Fibroblast of lung (primary cell): ENCODE measurements around the gene VPS13D. TPM values are rescaled to one million over a fixed set of nuclear protein-coding genes. Genes with fewer than 3 reads are reported as not detected.

ENCODE experiments used
- DNase-seq, 2 donors: peaks; one replicate each; pipeline versions ENCODE4 v3.0.0 to v3.0.0-alpha.2; 2010; ENCODE audit warnings: low read depth in 2 of 2
- H2AFZ ChIP-seq: 2 replicates; pipeline ENCODE4 v1.5.1; 2012; ENCODE audit warnings: low read length, control low read depth, inconsistent platforms
- H3K27ac ChIP-seq: 2 replicates; pipeline ENCODE4 v1.5.1; 2011; ENCODE audit warnings: low read length, control low read depth; ENCODE audit not compliant: insufficient read depth
- H3K27me3 ChIP-seq: 2 replicates; pipeline ENCODE4 v1.5.1; 2011; ENCODE audit warnings: mild to moderate bottlenecking, low read length; ENCODE audit not compliant: control insufficient read depth, insufficient read depth
- H3K36me3 ChIP-seq: 2 replicates; pipeline ENCODE4 v1.5.1; 2011; ENCODE audit warnings: low read length; ENCODE audit not compliant: control insufficient read depth, insufficient read depth
- H3K4me1 ChIP-seq: 2 replicates; pipeline ENCODE4 v1.5.1; 2011; ENCODE audit warnings: low read length; ENCODE audit not compliant: control insufficient read depth, insufficient read depth; ENCODE audit errors: extremely low read depth
- H3K4me2 ChIP-seq: 2 replicates; pipeline ENCODE4 v1.5.1; 2011; ENCODE audit warnings: low read length, control low read depth; ENCODE audit not compliant: insufficient read depth; ENCODE audit errors: extremely low read depth
- H3K4me3 ChIP-seq, 4 experiments: fragments of 200-600 bp in 1 of 4; sonication (generic) in 1 of 4; replicated peaks in 1 of 4; 2 replicates each; pipeline ENCODE4 v1.5.1; 2011 to 2016; ENCODE audit warnings: low read length in 4 of 4, low read depth in 3 of 4, mild to moderate bottlenecking in 3 of 4, control low read depth in 2 of 4, inconsistent platforms in 1 of 4, mixed read lengths in 1 of 4; ENCODE audit not compliant: insufficient read depth in 1 of 4; ENCODE audit errors: control extremely low read depth in 1 of 4
- H3K79me2 ChIP-seq: 2 replicates; pipeline ENCODE4 v1.5.1; 2012; ENCODE audit warnings: mild to moderate bottlenecking, low read length, inconsistent platforms; ENCODE audit not compliant: control insufficient read depth, insufficient read depth
- H3K9ac ChIP-seq: 2 replicates; pipeline ENCODE4 v1.5.1; 2011; ENCODE audit warnings: mild to moderate bottlenecking, low read length, control low read depth; ENCODE audit not compliant: insufficient read depth
- H3K9me3 ChIP-seq: 2 replicates; pipeline ENCODE4 v1.5.1; 2012; ENCODE audit warnings: low read depth, low read length; ENCODE audit not compliant: control insufficient read depth, insufficient read depth
- H4K20me1 ChIP-seq: 2 replicates; pipeline ENCODE4 v1.5.1; 2011; ENCODE audit warnings: low read length; ENCODE audit not compliant: control insufficient read depth, insufficient read depth; ENCODE audit errors: extremely low read depth
- CTCF ChIP-seq, 2 donors: IDR thresholded peaks in 1 of 2; conservative IDR thresholded peaks in 1 of 2; 1 replicate in 1 of 2; 2 replicates in 1 of 2; pipeline ENCODE4 v1.5.1; 2011 to 2012; ENCODE audit warnings: low read length in 2 of 2, control low read depth in 1 of 2, inconsistent platforms in 1 of 2, low read depth in 1 of 2, mild to moderate bottlenecking in 1 of 2
- EZH2 ChIP-seq: IDR thresholded peaks from 2 replicates; pipeline ENCODE4 v1.5.1; 2012; ENCODE audit warnings: low read length, control low read depth, mild to moderate bottlenecking; ENCODE audit errors: missing control alignments
- polyA plus RNA-seq, 2 donors: library from polyadenylated mRNA; depleted of rRNA in 1 of 2; stranded (reverse) in 1 of 2; unstranded in 1 of 2; fragments of >200 nt; gene quantifications; 2 replicates each; pipeline ENCODE4 v1.2.1, GENCODE V29; 2011 to 2012; ENCODE audit warnings: missing spikeins in 1 of 2
- total RNA-seq: library from RNA; depleted of rRNA; stranded (reverse); fragments of >200 nt; gene quantifications from 2 replicates; pipeline ENCODE4 v1.2.1, GENCODE V29; 2014

VPS13D gene
- total and polyA plus RNA-seq, 2 donors (not counting 1 experiment from before 2014, with no cell fraction given), result 14.6 to 40.0 TPM

GRCh38 chr1:12481928-12482327, 252.1 kb downstream of the VPS13D start:
- peaks cover 28% of the 10 kb centered on the region for H3K4me1 ChIP-seq

GRCh38 chr1:12482988-12483387, 253.2 kb downstream of the VPS13D start:
- Histone ChIP-seq H4K20me1 (no peaks in the 10 kb centered on the region), H3K36me3 (no peaks in the 10 kb centered on the region), H3K79me2 (no peaks in the 10 kb centered on the region), H3K9me3 (no peaks in the 10 kb centered on the region), H3K4me1 (peaks cover 24% of the 10 kb centered on the region), H3K4me3 (no peak overlapping the region), H3K27ac (no peak overlapping the region), H3K4me2 (no peak overlapping the region), H3K9ac (no peak overlapping the region), H3K27me3 (no peaks in the 10 kb centered on the region), H2AFZ (no peak overlapping the region)
- no peak for TF ChIP-seq CTCF (conservative IDR thresholded peaks at IDR 0.05 in 1 of 2, IDR thresholded peaks at IDR 0.05 in 1 of 2; ENCODE audit: low read depth in 1 of 2, low read length in 2 of 2)
- TF ChIP-seq EZH2, result no peak
- DNase-seq, result peak in 1 of 2 donors; percentile 39

More at GRCh38 chr1:12481928-12482327, 252.1 kb downstream of the VPS13D start:
- H3K79me2 ChIP-seq, result no peaks in the 10 kb centered on the region
- no peak overlapping the region for H3K4me2 ChIP-seq
- H4K20me1 ChIP-seq, result no peaks in the 10 kb centered on the region
- no peaks in the 10 kb centered on the region for H3K27me3 ChIP-seq
- no peak for TF ChIP-seq EZH2
- no peak for TF ChIP-seq CTCF (conservative IDR thresholded peaks at IDR 0.05 in 1 of 2, IDR thresholded peaks at IDR 0.05 in 1 of 2; ENCODE audit: low read depth in 1 of 2, low read length in 2 of 2)
- no peaks in the 10 kb centered on the region for H3K36me3 ChIP-seq
- DNase-seq, result no peak
- H2AFZ ChIP-seq, result no peak overlapping the region
- no peak overlapping the region for H3K27ac ChIP-seq
- H3K9me3 ChIP-seq, result no peaks in the 10 kb centered on the region
- H3K4me3 ChIP-seq, result no peak overlapping the region
- no peak overlapping the region for H3K9ac ChIP-seq

- Histone ChIP-seq H3K27ac (no peak overlapping the region), H3K4me1 (peaks cover 8% of the 10 kb centered on the region), H3K27me3 (no peaks in the 10 kb centered on the region), H3K79me2 (no peaks in the 10 kb centered on the region), H3K9me3 (no peaks in the 10 kb centered on the region), H3K9ac (no peak overlapping the region), H3K4me2 (no peak overlapping the region), H3K36me3 (no peaks in the 10 kb centered on the region), H3K4me3 (no peak overlapping the region), H2AFZ (no peak overlapping the region), H4K20me1 (no peaks in the 10 kb centered on the region)
- TF ChIP-seq EZH2, result no peak
- TF ChIP-seq CTCF (conservative IDR thresholded peaks at IDR 0.05 in 1 of 2, IDR thresholded peaks at IDR 0.05 in 1 of 2; ENCODE audit: low read depth in 1 of 2, low read length in 2 of 2), result no peak
- peak in 1 of 2 donors; percentile 55 for DNase-seq
Observed at GRCh38 chr1:12485231-12486058, 255.6 kb downstream of the VPS13D start.
